Breast epithelium (tissue), 3 donors: ENCODE measurements around the gene VEZF1.

Experiments used
- CTCF ChIP-seq, 3 donors: fragments of 450-650 bp; IDR thresholded peaks; one replicate each; pipeline ENCODE4 v1.5.1; 2016 to 2017; ENCODE audit warnings: antibody characterized with exemption in 3 of 3, mild to moderate bottlenecking in 3 of 3, moderate library complexity in 3 of 3
- POLR2A ChIP-seq: fragments of 450-650 bp; IDR thresholded peaks from one replicate; pipeline ENCODE4 v1.6.1; 2016; ENCODE audit warnings: antibody characterized with exemption, mild to moderate bottlenecking, moderate library complexity

DNA sequence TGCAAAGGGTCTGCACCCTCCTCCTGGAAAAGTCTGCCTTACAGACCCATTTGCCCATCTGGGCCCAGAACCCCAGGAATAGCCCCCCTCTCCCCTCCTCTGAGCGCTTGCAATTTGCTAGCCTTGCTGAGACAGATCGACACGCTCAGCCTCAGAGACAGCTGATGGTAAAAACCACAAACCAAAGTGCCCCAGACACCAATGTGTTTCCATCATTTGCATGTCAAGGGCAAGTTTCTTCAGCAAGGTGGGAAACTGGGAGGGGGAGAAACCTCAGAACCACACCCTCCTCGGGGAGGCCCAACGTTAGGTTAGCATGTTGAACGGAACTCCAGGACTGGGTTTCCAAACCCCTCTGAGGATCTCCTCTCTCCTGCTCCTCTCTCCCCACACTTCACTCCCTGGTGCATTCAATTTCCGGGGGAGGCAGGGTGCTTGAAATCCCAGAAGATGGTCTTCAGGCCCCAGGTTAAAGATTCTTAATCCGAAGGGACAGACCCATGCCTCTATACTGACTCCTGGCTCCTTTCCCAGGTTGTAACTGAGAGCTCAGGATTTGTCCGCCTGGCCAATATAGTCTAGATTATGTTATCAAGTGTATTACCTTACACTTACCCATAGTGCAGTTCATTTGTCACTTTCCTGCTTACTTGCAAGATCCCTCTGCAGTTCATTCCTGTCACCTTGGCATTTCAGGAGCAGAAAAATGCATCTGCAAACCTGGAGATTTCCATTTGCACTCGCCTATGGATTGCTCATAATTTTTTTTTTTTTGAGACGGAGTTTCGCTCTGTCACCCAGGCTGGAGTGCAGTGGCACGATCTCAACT, 31.5 kb downstream of the VEZF1 start:
- TF ChIP-seq POLR2A (no peak), CTCF (IDR thresholded peaks at IDR 0.05) (no peak)
